GM18868 (cell line): ENCODE measurements around the gene MYBPC1.
"Not testable (repeated sequence)": the region's sequence is repeated elsewhere in the genome, so short reads cannot be mapped to it uniquely, and the experiment has no call there.

Experiments
- ATAC-seq: cut with Tn5 transposase; IDR thresholded peaks from one replicate; pipeline ENCODE4 v1.9.1; 2021; ENCODE audit warnings: mild to moderate bottlenecking, moderate library complexity; ENCODE audit not compliant: unreplicated experiment

Gene MYBPC1

DNA sequence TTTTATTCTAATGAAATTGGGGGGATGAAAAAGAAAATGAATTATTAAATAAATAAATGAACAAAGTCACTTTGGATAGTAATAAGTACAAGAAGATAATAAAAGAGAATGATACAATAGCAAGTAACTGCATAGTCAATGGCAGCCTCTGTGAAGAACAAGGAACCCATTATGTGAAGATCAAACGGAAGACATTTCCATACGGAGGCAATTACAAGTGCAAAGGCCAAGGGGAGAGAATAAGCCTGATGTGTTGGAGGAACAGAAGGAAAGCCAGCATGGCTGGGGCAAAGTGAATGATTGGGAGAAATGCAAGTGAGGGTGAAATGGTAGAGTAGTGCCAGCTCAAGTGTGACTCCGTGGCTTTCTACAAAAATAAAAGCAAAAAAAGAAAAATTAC is 58.7 kb downstream of the MYBPC1 start:
- no peak for ATAC-seq

DNA sequence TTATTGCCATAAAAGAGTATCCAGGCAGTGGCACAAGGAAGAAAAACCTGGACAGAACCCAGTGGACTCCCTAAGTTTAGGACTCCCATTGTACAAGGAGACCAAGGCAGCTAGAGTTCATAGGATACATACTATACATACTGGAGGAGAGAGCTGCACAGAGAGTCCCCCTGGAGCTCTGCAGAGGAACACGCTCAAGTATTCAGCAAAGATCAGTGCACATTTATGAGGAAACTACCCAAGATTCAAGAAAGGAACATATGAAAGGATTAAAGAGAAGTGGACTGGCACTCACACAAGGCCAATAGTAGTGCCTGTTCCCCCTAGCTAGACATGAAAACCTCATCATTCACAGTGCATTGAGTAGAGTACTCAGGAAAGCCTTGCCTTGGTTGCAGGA is 59.7 kb downstream of the MYBPC1 start:
- ATAC-seq: no peak

DNA sequence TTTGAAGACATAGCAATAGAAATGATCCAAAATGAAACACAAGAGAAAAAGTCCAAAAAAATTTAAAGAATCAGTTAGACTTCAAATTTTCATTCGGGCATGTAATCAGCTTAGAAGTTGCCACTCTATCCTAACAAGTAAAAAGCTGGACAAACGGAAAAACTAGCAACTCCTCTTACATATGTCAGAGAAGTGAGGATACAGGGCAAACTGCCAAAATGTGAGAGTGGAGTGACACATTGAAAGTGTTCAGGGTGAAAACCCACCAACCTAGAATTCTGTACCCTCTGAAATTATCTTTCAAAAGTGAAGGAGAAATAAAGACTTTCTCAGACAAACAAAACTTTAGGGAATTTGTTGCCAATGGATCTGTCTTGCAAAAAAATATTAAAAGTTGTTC is 60.6 kb downstream of the MYBPC1 start:
- ATAC-seq: no peak

GRCh38 chr12:101660662-101661061 is 65.9 kb downstream of the MYBPC1 start:
- not testable (repeated sequence) for ATAC-seq

DNA sequence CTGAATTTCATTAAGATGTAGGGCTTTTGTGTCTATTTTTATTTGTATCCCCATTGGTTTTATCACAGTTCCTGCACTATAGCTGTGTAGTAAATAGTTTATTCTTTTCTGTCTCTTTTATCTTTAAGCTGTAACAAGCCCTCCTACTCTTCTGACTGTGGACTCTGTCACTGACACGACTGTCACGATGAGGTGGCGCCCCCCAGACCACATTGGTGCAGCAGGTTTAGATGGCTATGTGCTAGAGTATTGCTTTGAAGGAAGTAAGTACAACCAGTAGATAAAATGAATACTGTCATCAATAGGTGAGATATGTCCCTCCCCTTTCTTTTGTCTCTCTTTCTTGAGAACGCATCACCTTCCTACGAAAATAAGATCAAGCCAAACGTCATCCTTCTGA is 68.5 kb downstream of the MYBPC1 start:
- ATAC-seq: no peak

- no peak for ATAC-seq
These were observed 70.2 kb downstream of the MYBPC1 start for GRCh38 chr12:101664992-101665391.

GRCh38 chr12:101666052-101666728 is 71.4 kb downstream of the MYBPC1 start:
- no peak for ATAC-seq

GRCh38 chr12:101667591-101667990 is 72.8 kb downstream of the MYBPC1 start:
- ATAC-seq: no peak

DNA sequence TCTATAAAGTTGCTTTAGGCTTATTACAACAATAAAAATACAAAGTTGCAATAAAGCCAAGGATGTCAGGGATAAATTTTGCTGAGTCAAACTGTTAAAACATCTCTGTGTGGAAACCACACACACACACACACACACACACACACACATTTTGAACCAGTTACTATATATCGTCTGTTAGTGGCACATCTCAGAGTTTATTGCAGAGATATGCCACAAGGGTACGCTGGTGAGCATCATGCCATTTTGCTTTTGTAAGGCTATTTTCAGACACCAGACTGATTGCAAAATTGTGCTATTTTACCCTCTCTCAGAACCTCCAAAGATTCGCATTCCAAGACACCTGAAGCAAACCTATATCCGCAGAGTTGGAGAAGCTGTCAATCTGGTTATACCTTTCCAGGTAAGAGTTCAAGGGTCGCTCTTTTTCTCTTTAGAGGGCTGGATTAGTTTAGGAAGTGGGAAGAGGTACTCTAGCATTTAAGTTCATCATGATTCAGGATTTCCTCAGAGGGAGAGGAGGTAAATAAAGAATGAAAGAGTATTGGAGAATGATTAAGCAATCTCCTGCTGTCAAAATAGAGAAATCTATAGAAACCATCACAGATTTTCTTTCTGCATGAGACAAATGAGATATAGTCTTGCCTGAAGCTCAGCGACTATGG is 75.4 kb downstream of the MYBPC1 start:
- ATAC-seq: peak; percentile 36

- ATAC-seq: peak; percentile 96
These were observed 76.5 kb downstream of the MYBPC1 start for GRCh38 chr12:101671157-101671791.

GRCh38 chr12:101671833-101672232 is 77.1 kb downstream of the MYBPC1 start:
- ATAC-seq: peak; percentile 9

DNA sequence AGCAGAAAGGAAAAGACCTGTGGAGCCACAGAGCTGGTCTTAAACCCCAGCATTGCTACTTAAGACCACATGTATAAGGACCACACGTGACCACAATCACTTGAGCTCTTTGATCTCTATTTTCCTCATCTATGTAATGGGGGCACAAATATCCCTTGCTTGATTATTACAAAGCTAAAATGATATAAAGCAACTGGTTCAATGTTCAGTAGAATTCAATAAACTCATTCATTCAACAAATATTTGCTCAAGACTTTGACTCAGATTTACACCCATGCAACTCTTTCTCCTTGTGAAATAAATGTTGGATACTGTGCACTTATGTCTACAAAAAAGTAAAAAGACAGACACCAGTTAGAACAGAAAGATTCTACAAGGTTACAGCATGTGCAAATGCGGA is 80.8 kb downstream of the MYBPC1 start:
- no peak for ATAC-seq

DNA sequence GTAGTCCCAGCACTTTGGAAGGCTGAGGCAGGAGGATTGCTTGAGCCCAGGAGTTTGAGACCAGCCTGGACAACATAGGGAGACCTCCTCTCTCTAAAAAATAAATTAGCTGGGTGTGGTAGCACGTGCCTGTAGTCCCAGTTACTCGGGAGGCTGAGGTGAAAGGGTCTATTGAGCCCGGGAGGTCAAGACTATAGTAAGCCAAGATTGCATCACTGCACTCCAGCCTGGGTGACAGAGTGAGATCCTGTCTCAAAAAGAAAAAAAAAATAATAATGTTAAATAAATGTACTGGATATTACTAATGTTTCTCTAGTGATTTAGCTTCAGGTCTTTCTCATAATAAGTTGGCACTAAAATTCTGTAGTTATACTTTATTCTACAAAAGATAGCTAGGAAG is 81.7 kb downstream of the MYBPC1 start:
- not testable (repeated sequence) for ATAC-seq

DNA sequence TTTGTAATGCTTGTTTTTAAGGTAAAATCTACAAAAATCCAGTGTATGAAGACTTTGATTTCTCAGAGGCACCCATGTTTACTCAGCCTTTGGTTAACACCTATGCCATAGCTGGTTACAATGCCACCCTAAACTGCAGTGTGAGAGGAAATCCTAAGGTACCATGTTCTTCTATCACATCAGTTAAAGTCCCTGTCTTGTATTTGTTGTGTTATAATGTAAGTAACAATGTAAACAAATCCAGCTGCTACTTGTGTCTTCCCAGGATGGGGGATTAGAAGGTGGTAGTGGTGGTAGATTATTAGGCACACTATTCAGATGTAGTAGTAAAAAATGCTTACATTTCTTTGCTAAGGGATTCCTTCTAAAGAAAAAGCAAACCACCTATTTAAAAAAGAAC is 83.3 kb downstream of the MYBPC1 start:
- no peak for ATAC-seq

DNA sequence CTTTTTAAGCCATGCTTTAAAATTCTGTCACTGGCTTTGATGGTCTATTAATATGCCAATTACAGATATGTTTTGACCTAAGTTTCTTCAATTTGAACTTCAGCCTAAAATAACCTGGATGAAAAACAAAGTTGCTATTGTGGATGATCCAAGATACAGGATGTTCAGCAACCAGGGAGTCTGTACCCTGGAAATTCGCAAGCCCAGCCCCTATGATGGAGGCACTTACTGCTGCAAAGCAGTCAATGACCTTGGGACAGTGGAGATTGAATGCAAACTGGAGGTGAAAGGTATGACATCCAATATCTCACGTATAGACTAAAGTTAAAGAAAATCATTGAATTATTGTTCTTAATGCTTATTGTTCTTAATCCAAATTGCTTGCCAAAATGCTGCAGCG is 85.5 kb downstream of the MYBPC1 start:
- ATAC-seq: no peak

GRCh38 chr12:101680647-101681046 is 85.9 kb downstream of the MYBPC1 start:
- no peak for ATAC-seq

GRCh38 chr12:101681627-101682026 is 86.9 kb downstream of the MYBPC1 start:
- ATAC-seq: not testable (repeated sequence)

GRCh38 chr12:101685092-101685491 is 90.3 kb downstream of the MYBPC1 start:
- ATAC-seq: no peak

- no peak for ATAC-seq
These were observed 91.4 kb downstream of the MYBPC1 start for GRCh38 chr12:101686176-101686575.

DNA sequence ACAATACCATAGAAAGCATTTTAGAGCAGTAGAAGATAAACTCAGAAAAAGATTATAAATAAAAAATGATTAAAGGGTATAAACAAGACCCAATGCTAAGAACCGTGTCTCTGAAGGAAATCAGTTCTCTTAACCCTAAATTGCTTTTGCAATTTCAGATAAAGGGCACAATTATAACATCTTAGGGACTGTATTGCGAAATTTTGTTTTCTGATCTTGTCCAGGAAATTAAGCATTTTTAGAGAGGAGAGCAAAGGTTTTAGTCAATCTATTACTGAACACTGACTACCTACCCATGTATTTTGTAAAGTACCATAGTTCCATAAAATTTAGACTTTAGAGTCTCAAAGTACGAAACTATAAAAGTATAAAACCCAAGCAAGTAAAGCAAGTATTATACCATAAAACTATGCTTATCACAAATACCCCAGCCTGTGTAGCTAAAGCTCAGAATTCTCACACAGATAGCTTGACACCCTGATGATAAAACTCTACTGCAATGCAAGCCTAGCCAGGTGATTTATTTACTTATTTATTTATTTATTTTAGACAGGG is 95.8 kb downstream of the MYBPC1 start:
- ATAC-seq: no peak

DNA sequence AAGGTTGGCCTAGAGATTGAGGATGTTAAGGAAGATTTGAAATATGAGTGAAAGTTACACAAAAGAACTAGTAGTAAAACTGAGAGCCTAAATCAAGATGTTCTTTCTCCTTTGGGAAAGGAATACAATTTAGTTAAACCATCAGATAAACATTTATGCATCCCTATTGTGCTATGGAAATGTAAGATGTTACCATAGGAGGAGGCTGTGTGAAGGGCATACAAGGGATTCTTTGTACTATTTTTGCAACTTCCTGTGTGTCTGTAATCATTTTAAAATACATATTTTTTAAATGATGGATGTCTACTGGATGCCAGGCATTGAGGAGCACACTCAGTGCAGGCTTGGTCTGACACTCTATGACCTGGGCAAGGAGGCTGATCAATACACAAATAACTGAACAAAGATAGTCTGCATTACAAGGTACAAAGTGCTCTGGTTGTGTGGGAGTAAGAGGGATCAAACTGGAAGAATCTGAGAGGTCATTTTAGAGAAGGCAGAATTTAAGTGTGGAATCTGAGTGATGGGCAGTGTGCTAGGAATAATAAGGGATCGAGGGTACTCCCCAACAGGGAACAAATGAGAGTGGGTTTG is 96.8 kb downstream of the MYBPC1 start:
- ATAC-seq: no peak
